Measurements from ENCODE around the gene SLC34A3. TPM values are rescaled to one million over a fixed set of nuclear protein-coding genes. Genes with fewer than 3 reads are reported as not detected.

The SLC34A3 gene
- total RNA-seq, 1 experiment from 2014 or later, result 0.26 TPM

- Mint-ChIP-seq H3K27ac (ENCODE audit: unreplicated experiment) (no peak overlapping the region), H3K4me1 (ENCODE audit: low read depth, unreplicated experiment) (peaks cover 16% of the 10 kb centered on the region), H3K27me3 (ENCODE audit: unreplicated experiment) (peaks cover 17% of the 10 kb centered on the region), H3K36me3 (ENCODE audit: insufficient read depth, unreplicated experiment) (peaks cover 14% of the 10 kb centered on the region), H3K4me3 (ENCODE audit: low read depth, unreplicated experiment) (no peak overlapping the region), H3K9me3 (ENCODE audit: low read depth, unreplicated experiment) (no peaks in the 10 kb centered on the region)
- DNase-seq, result no peak
- CTCF ChIA-PET, result no interaction called here
- intact Hi-C loops (cut with micrococcal nuclease; ENCODE audit: unreplicated experiment), result no loop called here
- no TSS peak for BruUV-seq (replicated peaks)
- TF ChIP-seq CTCF (IDR thresholded peaks at IDR 0.05; ENCODE audit: unreplicated experiment), result no peak
Measured at GRCh38 chr9:137232510-137232909, 1.8 kb downstream of the SLC34A3 start.

GRCh38 chr9:137233143-137233980, 2.7 kb downstream of the SLC34A3 start:
- peaks cover 17% of the 10 kb centered on the region for H3K27me3 Mint-ChIP-seq (ENCODE audit: unreplicated experiment)
- no peaks in the 10 kb centered on the region for H3K9me3 Mint-ChIP-seq (ENCODE audit: low read depth, unreplicated experiment)
- BruUV-seq (replicated peaks), result no TSS peak
- H3K4me3 Mint-ChIP-seq (ENCODE audit: low read depth, unreplicated experiment), result no peak overlapping the region
- H3K27ac Mint-ChIP-seq (ENCODE audit: unreplicated experiment), result no peak overlapping the region
- CTCF ChIA-PET, result no interaction called here
- no peak for TF ChIP-seq CTCF (IDR thresholded peaks at IDR 0.05; ENCODE audit: unreplicated experiment)
- no peak for DNase-seq
- intact Hi-C loops (cut with micrococcal nuclease; ENCODE audit: unreplicated experiment), result no loop called here
- peaks cover 19% of the 10 kb centered on the region for H3K4me1 Mint-ChIP-seq (ENCODE audit: low read depth, unreplicated experiment)
- peaks cover 11% of the 10 kb centered on the region for H3K36me3 Mint-ChIP-seq (ENCODE audit: insufficient read depth, unreplicated experiment)

- BruUV-seq (replicated peaks), result no TSS peak
- CTCF ChIA-PET, result no interaction called here
- peaks cover 15% of the 10 kb centered on the region for H3K36me3 Mint-ChIP-seq (ENCODE audit: insufficient read depth, unreplicated experiment)
- H3K4me1 Mint-ChIP-seq (ENCODE audit: low read depth, unreplicated experiment), result peaks cover 27% of the 10 kb centered on the region
- H3K27me3 Mint-ChIP-seq (ENCODE audit: unreplicated experiment), result peaks cover 17% of the 10 kb centered on the region
- intact Hi-C loops (cut with micrococcal nuclease; ENCODE audit: unreplicated experiment), result no loop called here
- H3K4me3 Mint-ChIP-seq (ENCODE audit: low read depth, unreplicated experiment), result no peak overlapping the region
- no peak overlapping the region for H3K27ac Mint-ChIP-seq (ENCODE audit: unreplicated experiment)
- H3K9me3 Mint-ChIP-seq (ENCODE audit: low read depth, unreplicated experiment), result no peaks in the 10 kb centered on the region
- no peak for DNase-seq
- TF ChIP-seq CTCF (IDR thresholded peaks at IDR 0.05; ENCODE audit: unreplicated experiment), result no peak
Measured at GRCh38 chr9:137234055-137234697, 3.5 kb downstream of the SLC34A3 start.

GRCh38 chr9:137234758-137235423, 4.2 kb downstream of the SLC34A3 start:
- no peak for TF ChIP-seq CTCF (IDR thresholded peaks at IDR 0.05; ENCODE audit: unreplicated experiment)
- no peak overlapping the region for H3K4me3 Mint-ChIP-seq (ENCODE audit: low read depth, unreplicated experiment)
- no TSS peak for BruUV-seq (replicated peaks)
- peaks cover 17% of the 10 kb centered on the region for H3K27me3 Mint-ChIP-seq (ENCODE audit: unreplicated experiment)
- CTCF ChIA-PET, result interaction anchor here (0.6 kb wide), 1 partner anchor 47 kb away, joined by 4 read pairs; no protein-coding TSS in a partner anchor
- no peak for DNase-seq
- H3K36me3 Mint-ChIP-seq (ENCODE audit: insufficient read depth, unreplicated experiment), result peaks cover 22% of the 10 kb centered on the region
- H3K27ac Mint-ChIP-seq (ENCODE audit: unreplicated experiment), result no peak overlapping the region
- peaks cover 27% of the 10 kb centered on the region for H3K4me1 Mint-ChIP-seq (ENCODE audit: low read depth, unreplicated experiment)
- no peaks in the 10 kb centered on the region for H3K9me3 Mint-ChIP-seq (ENCODE audit: low read depth, unreplicated experiment)
- intact Hi-C loops (cut with micrococcal nuclease; ENCODE audit: unreplicated experiment), result no loop called here
